ENCODE data around the gene TRA2A. TPM values are rescaled to one million over a fixed set of nuclear protein-coding genes. Genes with fewer than 3 reads are reported as not detected.

Gene TRA2A
- polyA plus RNA-seq, 1 experiment = 29.3 TPM

- CTCF ChIA-PET = no interaction called here
- no peak for DNase-seq (ENCODE audit: low read depth)
- TF ChIP-seq CTCF (IDR thresholded peaks at IDR 0.05; ENCODE audit: insufficient read depth, low read depth, low read length) = no peak
- H3K36me3 ChIP-seq (ENCODE audit: control insufficient read depth, insufficient read depth, low read length) = no peaks in the 10 kb centered on the region
- POLR2A ChIA-PET = no interaction called here
- peaks cover 25% of the 10 kb centered on the region for H3K27me3 ChIP-seq (ENCODE audit: control insufficient read depth, insufficient read depth, low read length)
- peak overlapping the region; percentile 49 for H3K4me3 ChIP-seq (ENCODE audit: low read depth, low read length)
These were observed 60.5 kb downstream of the TRA2A start for GRCh38 chr7:23471106-23471859.

GRCh38 chr7:23470330-23471105, 61.3 kb downstream of the TRA2A start, which contains the start of gene IGF2BP3:
Gene IGF2BP3 (minus strand): TSS chr7:23470491. CDS start chr7:23470110, 381 bp downstream.
- DNase-seq (ENCODE audit: low read depth) = no peak
- Histone ChIP-seq H3K4me3 (ENCODE audit: low read depth, low read length) (peak within 1 kb of the TSS; percentile 49), H3K36me3 (ENCODE audit: control insufficient read depth, insufficient read depth, low read length) (no peaks in the 10 kb centered on the region), H3K27me3 (ENCODE audit: control insufficient read depth, insufficient read depth, low read length) (peaks cover 27% of the 10 kb centered on the region)
- POLR2A ChIA-PET = no interaction called here
- no peak for TF ChIP-seq CTCF (IDR thresholded peaks at IDR 0.05; ENCODE audit: insufficient read depth, low read depth, low read length)
- CTCF ChIA-PET = no interaction called here

- ChIA-PET CTCF (no interaction called here), POLR2A (no interaction called here)
- H3K36me3 ChIP-seq (ENCODE audit: control insufficient read depth, insufficient read depth, low read length) = no peaks in the 10 kb centered on the region
- no peak for DNase-seq (ENCODE audit: low read depth)
- no peak for TF ChIP-seq CTCF (IDR thresholded peaks at IDR 0.05; ENCODE audit: insufficient read depth, low read depth, low read length)
- H3K27me3 ChIP-seq (ENCODE audit: control insufficient read depth, insufficient read depth, low read length) = peaks cover 27% of the 10 kb centered on the region
- H3K4me3 ChIP-seq (ENCODE audit: low read depth, low read length) = peak overlapping the region; percentile 49
These were observed 61.9 kb downstream of the TRA2A start for GRCh38 chr7:23469961-23470250.

GRCh38 chr7:23469150-23469960, 62.4 kb downstream of the TRA2A start:
- no peaks in the 10 kb centered on the region for H3K36me3 ChIP-seq (ENCODE audit: control insufficient read depth, insufficient read depth, low read length)
- H3K27me3 ChIP-seq (ENCODE audit: control insufficient read depth, insufficient read depth, low read length) = peaks cover 23% of the 10 kb centered on the region
- ChIA-PET CTCF (no interaction called here), POLR2A (no interaction called here)
- H3K4me3 ChIP-seq (ENCODE audit: low read depth, low read length) = peak overlapping the region; percentile 49
- no peak for TF ChIP-seq CTCF (IDR thresholded peaks at IDR 0.05; ENCODE audit: insufficient read depth, low read depth, low read length)
- DNase-seq (ENCODE audit: low read depth) = no peak
